ENCODE results near the gene RBKS.
"Not testable (repeated sequence)": the region's sequence is repeated elsewhere in the genome, so short reads cannot be mapped to it uniquely, and the experiment has no call there.

DNA sequence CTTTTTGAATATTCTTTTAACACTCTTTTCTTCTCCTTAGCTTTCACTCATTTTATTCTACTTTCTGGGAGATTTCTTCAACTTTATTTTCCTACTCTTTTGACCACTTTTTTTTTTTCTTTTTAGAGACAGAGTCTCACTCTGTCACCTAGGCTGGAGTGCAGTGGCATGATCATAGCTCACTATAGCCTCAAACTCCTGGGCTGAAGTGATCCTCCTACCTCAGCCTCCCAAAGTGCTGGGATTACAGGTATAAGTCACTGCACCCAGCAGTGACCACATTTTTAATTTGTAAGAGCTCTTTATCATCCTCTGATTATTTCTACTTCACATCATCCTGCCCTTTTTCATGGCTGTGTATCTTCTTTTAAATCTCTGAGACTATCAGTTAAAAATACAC lies 144.7 kb downstream of the RBKS start:
- TF ChIP-seq, protein P1, sequence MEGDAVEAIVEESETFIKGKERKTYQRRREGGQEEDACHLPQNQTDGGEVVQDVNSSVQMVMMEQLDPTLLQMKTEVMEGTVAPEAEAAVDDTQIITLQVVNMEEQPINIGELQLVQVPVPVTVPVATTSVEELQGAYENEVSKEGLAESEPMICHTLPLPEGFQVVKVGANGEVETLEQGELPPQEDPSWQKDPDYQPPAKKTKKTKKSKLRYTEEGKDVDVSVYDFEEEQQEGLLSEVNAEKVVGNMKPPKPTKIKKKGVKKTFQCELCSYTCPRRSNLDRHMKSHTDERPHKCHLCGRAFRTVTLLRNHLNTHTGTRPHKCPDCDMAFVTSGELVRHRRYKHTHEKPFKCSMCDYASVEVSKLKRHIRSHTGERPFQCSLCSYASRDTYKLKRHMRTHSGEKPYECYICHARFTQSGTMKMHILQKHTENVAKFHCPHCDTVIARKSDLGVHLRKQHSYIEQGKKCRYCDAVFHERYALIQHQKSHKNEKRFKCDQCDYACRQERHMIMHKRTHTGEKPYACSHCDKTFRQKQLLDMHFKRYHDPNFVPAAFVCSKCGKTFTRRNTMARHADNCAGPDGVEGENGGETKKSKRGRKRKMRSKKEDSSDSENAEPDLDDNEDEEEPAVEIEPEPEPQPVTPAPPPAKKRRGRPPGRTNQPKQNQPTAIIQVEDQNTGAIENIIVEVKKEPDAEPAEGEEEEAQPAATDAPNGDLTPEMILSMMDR (IDR thresholded peaks at IDR 0.05; ENCODE audit: low read depth, low read length) = not testable (repeated sequence)
- not testable (repeated sequence) for TF ChIP-seq EZH2phosphoT487 (IDR thresholded peaks at IDR 0.05; ENCODE audit: low read depth)
